H1 (cell line): Measurements from ENCODE around the gene TMEM151A. TPM values are rescaled to one million over a fixed set of nuclear protein-coding genes. Genes with fewer than 3 reads are reported as not detected.

Experiments
- CTCF ChIA-PET: fragments of 300-600 bp; sonication (Branson Sonifier 250); formaldehyde crosslinking; loops from one replicate; lab custom pipeline; 2021; ENCODE audit not compliant: partially characterized antibody; lab: Charles Lee
- POLR2A ChIA-PET: fragments of 300-600 bp; sonication (Branson Sonifier 250); formaldehyde crosslinking; loops from one replicate; lab custom pipeline; 2021; ENCODE audit warnings: inconsistent platforms; ENCODE audit not compliant: partially characterized antibody; lab: Charles Lee
- DNase-seq, 2 experiments: peaks; one replicate each; pipeline versions ENCODE4 v3.0.0 to v3.0.0-alpha.2; 2010 to 2022; ENCODE audit warnings: low spot score in 2 of 2, low read depth in 1 of 2, mixed read lengths in 1 of 2
- FAIRE-seq: peaks from 2 replicates; lab custom pipeline; 2011; peaks lifted over from hg19 to GRCh38; lab: Jason Lieb, UNC
- H2AFZ ChIP-seq: 2 replicates; pipeline ENCODE4 v1.8.1; 2012; ENCODE audit warnings: low read length, inconsistent platforms
- H2AK5ac ChIP-seq: 2 replicates; pipeline ENCODE4 v1.6.1; 2013; ENCODE audit warnings: low read depth, low read length
- H2BK120ac ChIP-seq: replicated peaks from 2 replicates; pipeline ENCODE3; 2013; ENCODE audit warnings: low read depth, low read length, inconsistent platforms
- H2BK12ac ChIP-seq: 2 replicates; pipeline ENCODE4 v1.6.1; 2013; ENCODE audit warnings: low read depth, low read length
- H2BK15ac ChIP-seq: 2 replicates; pipeline ENCODE4 v1.6.1; 2013; ENCODE audit warnings: low read length
- H2BK20ac ChIP-seq: 2 replicates; pipeline ENCODE4 v1.6.1; 2013; ENCODE audit warnings: low read length
- H2BK5ac ChIP-seq: 2 replicates; pipeline ENCODE4 v1.6.1; 2013; ENCODE audit warnings: low read depth, low read length
- H3K14ac ChIP-seq: 2 replicates; pipeline ENCODE4 v1.6.1; 2013; ENCODE audit warnings: inconsistent platforms; ENCODE audit not compliant: insufficient read length
- H3K18ac ChIP-seq: 2 replicates; pipeline ENCODE4 v1.6.1; 2013; ENCODE audit warnings: low read length; ENCODE audit errors: extremely low read depth
- H3K23ac ChIP-seq: 2 replicates; pipeline ENCODE4 v1.6.1; 2013; ENCODE audit warnings: inconsistent platforms; ENCODE audit not compliant: insufficient read length
- H3K23me2 ChIP-seq: 2 replicates; pipeline ENCODE4 v1.6.1; 2013; ENCODE audit warnings: low read depth, low read length
- H3K27ac ChIP-seq: 2 replicates; pipeline ENCODE4 v1.6.1; 2011; ENCODE audit warnings: low read depth, low read length, inconsistent platforms
- H3K27me3 ChIP-seq, 4 experiments: replicated peaks in 1 of 4; 1 replicate in 1 of 4; 2 replicates in 3 of 4; pipeline versions ENCODE4 v1.6.1 to v1.8.1; 2011 to 2013; ENCODE audit warnings: low read length in 3 of 4, mild to moderate bottlenecking in 3 of 4, inconsistent platforms in 2 of 4, mixed read lengths in 2 of 4, moderate library complexity in 1 of 4; ENCODE audit not compliant: control insufficient read depth in 3 of 4, insufficient read depth in 3 of 4; ENCODE audit errors: extremely low read depth in 1 of 4
- H3K36me3 ChIP-seq, 4 experiments: 2 replicates each; pipeline versions ENCODE4 v1.6.1 to v1.8.1; 2011 to 2013; ENCODE audit warnings: mild to moderate bottlenecking in 4 of 4, low read length in 3 of 4, moderate library complexity in 2 of 4, control low read depth in 1 of 4, inconsistent platforms in 1 of 4; ENCODE audit not compliant: insufficient read depth in 4 of 4, control insufficient read depth in 2 of 4
- H3K4ac ChIP-seq: replicated peaks from 2 replicates; pipeline ENCODE3; 2013; ENCODE audit warnings: low read length, low read depth, mixed read lengths, inconsistent platforms; ENCODE audit not compliant: insufficient read length
- H3K4me1 ChIP-seq, 4 experiments: replicated peaks in 1 of 4; 1 replicate in 1 of 4; 2 replicates in 3 of 4; pipeline versions ENCODE4 v1.6.1 to v1.8.1; 2011 to 2013; ENCODE audit warnings: low read length in 3 of 4, inconsistent platforms in 2 of 4, mixed read lengths in 1 of 4; ENCODE audit not compliant: insufficient read depth in 4 of 4, control insufficient read depth in 3 of 4
- H3K4me2 ChIP-seq, 2 experiments: 2 replicates each; pipeline versions ENCODE4 v1.6.1 to v1.8.1; 2011 to 2013; ENCODE audit warnings: low read depth in 2 of 2, low read length in 2 of 2, control low read depth in 1 of 2, inconsistent platforms in 1 of 2, mild to moderate bottlenecking in 1 of 2; ENCODE audit not compliant: insufficient read depth in 1 of 2
- H3K4me3 ChIP-seq, 4 experiments: fragments of 200-600, 300-600 bp in 1 of 4; sonication (generic), shearing (Covaris generic), sonication (Bioruptor Twin) in 1 of 4; 2 replicates each; pipeline versions ENCODE4 v1.5.1 to v1.8.1; 2011 to 2016; ENCODE audit warnings: low read length in 4 of 4, low read depth in 3 of 4, control low read depth in 2 of 4, inconsistent platforms in 2 of 4, mild to moderate bottlenecking in 2 of 4, mixed read lengths in 1 of 4, moderate library complexity in 1 of 4; ENCODE audit not compliant: insufficient read depth in 2 of 4; ENCODE audit errors: extremely low read depth in 1 of 4
- H3K56ac ChIP-seq: replicated peaks from 2 replicates; pipeline ENCODE3; 2013; ENCODE audit warnings: low read depth, mild to moderate bottlenecking, mixed read lengths, low read length, inconsistent platforms; ENCODE audit not compliant: insufficient read length
- H3K79me1 ChIP-seq: 2 replicates; pipeline ENCODE4 v1.6.1; 2013; ENCODE audit warnings: low read depth, low read length, control low read depth
- H3K79me2 ChIP-seq, 2 experiments: 2 replicates each; pipeline versions ENCODE4 v1.6.1 to v1.8.1; 2012 to 2013; ENCODE audit warnings: low read length in 2 of 2, mild to moderate bottlenecking in 2 of 2, inconsistent platforms in 1 of 2; ENCODE audit not compliant: insufficient read depth in 2 of 2, control insufficient read depth in 1 of 2
- H3K9ac ChIP-seq, 4 experiments: replicated peaks in 1 of 4; 1 replicate in 1 of 4; 2 replicates in 3 of 4; pipeline versions ENCODE4 v1.6.1 to v1.8.1; 2011 to 2013; ENCODE audit warnings: low read depth in 3 of 4, low read length in 3 of 4, control low read depth in 2 of 4, mild to moderate bottlenecking in 2 of 4, moderate library complexity in 2 of 4, inconsistent platforms in 1 of 4; ENCODE audit errors: extremely low read depth in 1 of 4
- H3K9me3 ChIP-seq, 2 experiments: 2 replicates each; pipeline versions ENCODE4 v1.6.1 to v1.8.1; 2012 to 2013; ENCODE audit warnings: mild to moderate bottlenecking in 2 of 2, moderate library complexity in 2 of 2, control low read depth in 1 of 2, inconsistent platforms in 1 of 2, low read depth in 1 of 2, low read length in 1 of 2, mixed read lengths in 1 of 2; ENCODE audit not compliant: insufficient read depth in 2 of 2
- H4K20me1 ChIP-seq, 2 experiments: replicated peaks in 1 of 2; 2 replicates each; pipeline versions ENCODE3 to v1.8.1; 2011 to 2013; ENCODE audit warnings: inconsistent platforms in 2 of 2, low read length in 2 of 2, mild to moderate bottlenecking in 1 of 2; ENCODE audit not compliant: insufficient read depth in 2 of 2, control insufficient read depth in 1 of 2
- H4K5ac ChIP-seq: 2 replicates; pipeline ENCODE4 v1.6.1; 2013; ENCODE audit warnings: low read length, low read depth, mixed read lengths, inconsistent platforms; ENCODE audit not compliant: insufficient read length
- H4K8ac ChIP-seq: 2 replicates; pipeline ENCODE4 v1.8.0; 2013; ENCODE audit warnings: mild to moderate bottlenecking, moderate library complexity, low read length, inconsistent platforms; ENCODE audit not compliant: insufficient read depth; ENCODE audit errors: extremely low read depth
- H4K91ac ChIP-seq: replicated peaks from 2 replicates; pipeline ENCODE3; 2013; ENCODE audit warnings: low read length, mixed read lengths, inconsistent platforms; ENCODE audit not compliant: insufficient read length
- CBX8 ChIP-seq: fragments of 300-800, 300-1000 bp; sonication (generic); IDR thresholded peaks from 2 replicates; pipeline ENCODE4 v1.7.1; 2016; ENCODE audit warnings: low read depth, low read length, borderline replicate concordance
- E2F6 ChIP-seq: IDR thresholded peaks from 2 replicates; pipeline ENCODE4 v1.6.1; 2012; ENCODE audit warnings: inconsistent platforms
- FOSL1 ChIP-seq: IDR thresholded peaks from 2 replicates; pipeline ENCODE4 v1.6.1; 2011; ENCODE audit warnings: mild to moderate bottlenecking, low read depth, low read length, moderate library complexity; ENCODE audit not compliant: insufficient read depth
- GABPA ChIP-seq: IDR thresholded peaks from 2 replicates; pipeline ENCODE4 v1.6.1; 2011; ENCODE audit warnings: mild to moderate bottlenecking, low read length, moderate library complexity, borderline replicate concordance; ENCODE audit not compliant: insufficient read depth
- GTF2F1 ChIP-seq: IDR thresholded peaks from 2 replicates; pipeline ENCODE4 v1.6.1; 2012; ENCODE audit warnings: low read depth, low read length, improper control_type of control experiment, borderline replicate concordance
- KDM1A ChIP-seq: fragments of 200-600, 300-600 bp; sonication (generic); IDR thresholded peaks from 2 replicates; pipeline ENCODE4 v1.7.1; 2016; ENCODE audit warnings: mild to moderate bottlenecking, low read length, borderline replicate concordance
- KDM4A ChIP-seq: IDR thresholded peaks from one replicate; pipeline ENCODE4 v1.7.1; 2012; ENCODE audit warnings: low read depth, mild to moderate bottlenecking, moderate library complexity, low read length, inconsistent platforms; ENCODE audit not compliant: severe bottlenecking
- RNF2 ChIP-seq: fragments of 200-900, 300-1000 bp; sonication (generic); IDR thresholded peaks from 2 replicates; pipeline ENCODE4 v1.7.1; 2016; ENCODE audit warnings: borderline replicate concordance, low read depth, mild to moderate bottlenecking, antibody characterized with exemption, low read length; ENCODE audit not compliant: poor library complexity, severe bottlenecking; ENCODE audit errors: missing control alignments
- TEAD4 ChIP-seq: IDR thresholded peaks from 2 replicates; pipeline ENCODE4 v1.6.1; 2012; ENCODE audit warnings: low read depth, low read length, inconsistent platforms, mixed read lengths
- ZNF274 ChIP-seq: IDR thresholded peaks from 2 replicates; pipeline ENCODE4 v1.7.0; 2012; ENCODE audit warnings: low read length, borderline replicate concordance; ENCODE audit errors: extremely low read depth
- WGBS, 2 experiments: shearing (Covaris generic) in 1 of 2; methylation state at CpG; one replicate each; pipeline versions ENCODE4 v1.1.6 to v1.1.7; 2013 to 2015; ENCODE audit warnings: low lambda C conversion rate in 2 of 2, mixed read lengths in 2 of 2, inconsistent platforms in 1 of 2, low coverage in 1 of 2, missing lambda C conversion rate in 1 of 2; ENCODE audit not compliant: insufficient replicate concordance in 2 of 2, insufficient coverage in 1 of 2, insufficient read length in 1 of 2; ENCODE audit errors: extremely low coverage in 1 of 2, missing lambda C conversion rate in 1 of 2; 5-methylcytosine and 5-hydroxymethylcytosine counted together
- polyA plus RNA-seq, 7 experiments: library from polyadenylated mRNA; depleted of rRNA in 3 of 7; stranded (reverse) in 5 of 7; unstranded in 2 of 7; fragments of >200 nt in 5 of 7; fragments of 200-250 nt in 2 of 7; gene quantifications; 1 replicate in 5 of 7; 2 replicates in 1 of 7; 4 replicates in 1 of 7; pipeline versions ENCODE4 v1.2.1 to v1.2.3, GENCODE V29; 2011 to 2013; ENCODE audit warnings: missing spikeins in 2 of 7, mixed read lengths in 2 of 7
- total RNA-seq: library from RNA; stranded (reverse); fragmentation: NEBNext Ultra II Directional; extraction: Animal tissue kit (Norgen Biotek cat#: 25700); gene quantifications from 2 replicates; pipeline ENCODE4 v1.2.1, GENCODE V29; 2021
- TF ChIP-seq, protein P1 (sequence below): IDR thresholded peaks from 2 replicates; pipeline ENCODE4 v1.6.1; 2011; ENCODE audit warnings: low read depth, mild to moderate bottlenecking, low read length; ENCODE audit not compliant: insufficient read depth

The TMEM151A gene
- total and polyA plus RNA-seq, 2 of the 8 experiments (the other 6 are each of a cell fraction or from before 2014, with no cell fraction given) = 3.2 TPM

DNA sequence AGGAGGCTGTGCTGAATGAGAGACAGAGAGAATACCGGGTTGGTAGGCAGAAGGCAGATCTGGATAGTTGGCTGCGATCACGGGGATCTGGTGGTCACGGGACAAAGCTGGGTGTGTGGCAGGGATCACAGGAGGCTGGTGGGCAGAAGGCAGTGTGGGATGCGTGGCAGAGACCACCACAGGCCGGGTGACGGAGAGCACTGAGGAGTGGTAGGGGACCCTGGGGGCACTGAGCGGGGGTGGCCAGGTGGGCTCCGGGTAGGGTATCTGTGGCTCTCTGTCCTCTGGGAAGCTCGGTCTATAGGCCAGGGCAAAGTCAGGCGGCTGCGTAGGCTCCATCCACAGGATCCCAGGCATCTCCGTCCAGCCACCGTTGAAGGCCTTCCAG is 23.8 kb downstream of the TMEM151A start:
- Histone ChIP-seq H3K23ac (no peak overlapping the region), H3K18ac (no peak overlapping the region), H2BK12ac (peak overlapping the region; percentile 90; the same call in 1 of the 2 replicates), H3K27me3 (peaks cover 0 to 3% (median 0%) of the 10 kb centered on the region in 4 experiments; a peak in 2 of 7 replicates), H2AFZ (no peak overlapping the region), H3K56ac (no peak overlapping the region), H3K79me2 (no peaks in the 10 kb centered on the region), H3K14ac (no peak overlapping the region), H3K4ac (no peak overlapping the region), H4K8ac (no peak overlapping the region; the same call in 1 of the 2 replicates), H3K9ac (no peak overlapping the region), H2BK5ac (peak overlapping the region; percentile 60), H3K23me2 (peaks cover 8% of the 10 kb centered on the region), H2AK5ac (0 out of 2 replicates have a peak overlapping the region, but pooled peaks have one; percentile 90), H2BK120ac (no peak overlapping the region), H4K5ac (no peak overlapping the region), H3K4me3 (no peak overlapping the region), H3K4me2 (no peak overlapping the region), H3K9me3 (no peaks in the 10 kb centered on the region), H3K36me3 (no peaks in the 10 kb centered on the region), H2BK15ac (no peak overlapping the region; the same call in 1 of the 2 replicates), H2BK20ac (peak overlapping the region; percentile 93; the same call in 1 of the 2 replicates), H4K20me1 (no peaks in the 10 kb centered on the region), H4K91ac (no peak overlapping the region), H3K79me1 (no peaks in the 10 kb centered on the region), H3K4me1 (peaks cover 12 to 33% (median 22%) of the 10 kb centered on the region in 4 experiments), H3K27ac (no peak overlapping the region)
- CTCF ChIA-PET = interaction anchor here (0.6 to 11.7 kb wide), 11 partner anchors 10 to 104 kb away, joined by 3 to 242 read pairs (median 4); partner anchors contain the start of gene RIN1
- DNase-seq = no peak
- POLR2A ChIA-PET = interaction anchor here (1.1 to 3.5 kb wide), 4 partner anchors 14 to 33 kb away, joined by 4 to 19 read pairs (median 4); no protein-coding TSS in a partner anchor
- no peak for FAIRE-seq
- WGBS, 2 experiments = 91% methylated on average over 12 of the region's 14 CpGs; no CpG with 5 or more reads in 1 of the 2 experiments
- TF ChIP-seq, protein P1, sequence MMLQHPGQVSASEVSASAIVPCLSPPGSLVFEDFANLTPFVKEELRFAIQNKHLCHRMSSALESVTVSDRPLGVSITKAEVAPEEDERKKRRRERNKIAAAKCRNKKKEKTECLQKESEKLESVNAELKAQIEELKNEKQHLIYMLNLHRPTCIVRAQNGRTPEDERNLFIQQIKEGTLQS = no peak
- TF ChIP-seq FOSL1 = no peak
- TF ChIP-seq CBX8 = no peak
- no peak for TF ChIP-seq ZNF274
- no peak for TF ChIP-seq RNF2
- TF ChIP-seq E2F6 = no peak
- TF ChIP-seq GTF2F1 = no peak
- TF ChIP-seq GABPA = no peak
- TF ChIP-seq TEAD4 = no peak
- no peak for TF ChIP-seq KDM4A
- TF ChIP-seq KDM1A = no peak
